Measurements from ENCODE around the gene ABHD17A. TPM values are rescaled to one million over a fixed set of nuclear protein-coding genes. Genes with fewer than 3 reads are reported as not detected.
A peak's percentile ranks its signal among the peaks of the same experiment; 100 is the strongest.
"Not testable (repeated sequence)": the region's sequence is repeated elsewhere in the genome, so short reads cannot be mapped to it uniquely, and the experiment has no call there.

Gene ABHD17A
- total and polyA plus RNA-seq, 8 donors = 41.3 to 72.7 (median 56.8) TPM

DNA sequence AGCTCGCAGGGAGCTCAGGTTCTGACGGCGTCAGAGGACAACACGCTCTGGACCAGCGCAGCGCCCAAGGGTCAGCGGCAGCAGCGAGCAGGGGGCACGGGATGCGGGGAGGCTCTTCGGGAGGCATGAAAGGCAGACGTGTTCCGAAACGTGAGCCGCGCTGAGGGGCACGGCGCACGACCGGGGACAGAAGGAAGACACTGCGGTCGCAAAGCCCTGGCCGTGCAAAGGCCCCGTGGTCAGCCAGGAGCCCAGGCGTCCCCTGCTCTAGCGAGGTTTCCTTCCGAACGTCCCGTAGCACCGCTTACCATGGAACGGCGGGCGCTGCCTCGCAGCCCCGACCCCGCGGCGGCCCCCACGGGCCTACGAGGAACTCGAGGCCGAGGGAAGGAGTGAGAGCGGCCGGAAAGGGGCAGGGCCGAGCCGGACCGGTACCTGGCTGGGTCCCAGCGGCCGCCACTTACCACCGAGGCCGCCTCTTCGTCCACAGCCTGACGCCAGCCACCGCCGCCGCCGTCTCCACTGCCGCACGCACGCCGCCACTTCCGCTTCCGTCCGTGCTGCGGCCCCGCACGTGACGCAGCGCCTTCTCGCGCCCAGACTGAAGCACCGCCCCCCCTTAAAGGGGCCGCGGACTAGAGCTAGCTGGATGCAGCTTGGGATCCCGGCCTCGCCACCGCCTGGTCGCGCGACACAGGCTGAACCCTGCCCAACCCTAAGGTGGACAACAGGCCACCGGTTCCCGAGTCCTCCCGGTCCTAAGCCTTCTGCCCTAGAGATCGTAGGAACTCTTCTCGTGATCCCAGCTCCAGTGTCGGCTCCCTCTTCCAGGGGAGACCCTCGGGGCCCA, 9.4 kb downstream of the ABHD17A start:
- peak; percentile 95 for ATAC-seq
- TF ChIP-seq CTCF (IDR thresholded peaks at IDR 0.05) = peak in 1 of 2 donors; percentile 11
- H3K4me3 ChIP-seq = peak overlapping the region; percentile 99 to 100
- no peaks in the 10 kb centered on the region for H3K27me3 ChIP-seq
- DNase-seq = peak; percentile 81 to 99 (median 94)
- H3K36me3 ChIP-seq = peaks cover 0 to 50% of the 10 kb centered on the region in 2 donors
- H3K27ac ChIP-seq = peak overlapping the region; percentile 94 to 97
- peaks cover 26 to 60% of the 10 kb centered on the region in 2 donors for H3K4me1 ChIP-seq
- intact Hi-C loops (cut with DNase I) = no loop called here
- no peaks in the 10 kb centered on the region for H3K9me3 ChIP-seq

- H3K9me3 ChIP-seq; ATAC-seq; intact Hi-C loops (cut with DNase I); DNase-seq; H3K27me3 ChIP-seq: not testable (repeated sequence)
- H3K27ac ChIP-seq = peak overlapping the region; percentile 94 to 97
- H3K36me3 ChIP-seq = peaks cover 0 to 49% of the 10 kb centered on the region in 2 donors
- peaks cover 26 to 54% of the 10 kb centered on the region in 2 donors for H3K4me1 ChIP-seq
- H3K4me3 ChIP-seq = peak overlapping the region; percentile 99 to 100
These were observed 10.0 kb downstream of the ABHD17A start for GRCh38 chr19:1875265-1875645.

DNA sequence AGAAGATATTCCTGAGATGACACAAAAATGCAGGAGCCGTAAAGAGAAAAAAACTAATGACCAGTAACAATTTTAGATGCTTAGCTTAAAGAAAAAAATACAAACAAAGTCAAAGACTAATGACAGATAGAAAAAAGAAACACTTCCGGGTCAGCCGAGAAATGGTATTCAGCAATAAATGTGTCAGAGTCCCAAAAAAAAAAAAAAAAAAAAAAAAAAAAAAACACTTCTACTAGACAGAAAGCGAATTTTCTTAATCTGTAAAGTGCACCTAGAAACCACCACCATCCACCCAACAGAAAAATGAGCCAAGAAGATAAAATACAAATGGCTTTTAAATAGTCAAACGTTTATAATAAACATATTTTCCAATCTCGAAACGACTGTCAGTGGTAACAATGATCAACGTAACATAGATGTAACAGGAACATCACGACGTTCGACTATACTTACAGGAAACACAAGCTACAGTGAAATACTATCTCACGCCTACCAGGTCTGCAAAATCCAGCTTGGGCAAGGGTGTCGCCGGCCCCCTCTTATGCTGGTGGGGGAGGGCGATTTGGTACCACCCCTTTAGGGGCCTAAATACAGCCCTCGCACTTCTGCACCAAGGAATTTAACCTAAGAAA, 10.6 kb downstream of the ABHD17A start:
- no peak for TF ChIP-seq CTCF (IDR thresholded peaks at IDR 0.05)
- Histone ChIP-seq H3K27ac (peak overlapping the region; percentile 94 to 97), H3K9me3 (no peaks in the 10 kb centered on the region), H3K36me3 (peaks cover 0 to 43% of the 10 kb centered on the region in 2 donors), H3K27me3 (no peaks in the 10 kb centered on the region), H3K4me3 (peak overlapping the region; percentile 99 to 100), H3K4me1 (peaks cover 26 to 49% of the 10 kb centered on the region in 2 donors)
- intact Hi-C loops (cut with DNase I) = no loop called here
- DNase-seq (no peak), ATAC-seq (no peak)

DNA sequence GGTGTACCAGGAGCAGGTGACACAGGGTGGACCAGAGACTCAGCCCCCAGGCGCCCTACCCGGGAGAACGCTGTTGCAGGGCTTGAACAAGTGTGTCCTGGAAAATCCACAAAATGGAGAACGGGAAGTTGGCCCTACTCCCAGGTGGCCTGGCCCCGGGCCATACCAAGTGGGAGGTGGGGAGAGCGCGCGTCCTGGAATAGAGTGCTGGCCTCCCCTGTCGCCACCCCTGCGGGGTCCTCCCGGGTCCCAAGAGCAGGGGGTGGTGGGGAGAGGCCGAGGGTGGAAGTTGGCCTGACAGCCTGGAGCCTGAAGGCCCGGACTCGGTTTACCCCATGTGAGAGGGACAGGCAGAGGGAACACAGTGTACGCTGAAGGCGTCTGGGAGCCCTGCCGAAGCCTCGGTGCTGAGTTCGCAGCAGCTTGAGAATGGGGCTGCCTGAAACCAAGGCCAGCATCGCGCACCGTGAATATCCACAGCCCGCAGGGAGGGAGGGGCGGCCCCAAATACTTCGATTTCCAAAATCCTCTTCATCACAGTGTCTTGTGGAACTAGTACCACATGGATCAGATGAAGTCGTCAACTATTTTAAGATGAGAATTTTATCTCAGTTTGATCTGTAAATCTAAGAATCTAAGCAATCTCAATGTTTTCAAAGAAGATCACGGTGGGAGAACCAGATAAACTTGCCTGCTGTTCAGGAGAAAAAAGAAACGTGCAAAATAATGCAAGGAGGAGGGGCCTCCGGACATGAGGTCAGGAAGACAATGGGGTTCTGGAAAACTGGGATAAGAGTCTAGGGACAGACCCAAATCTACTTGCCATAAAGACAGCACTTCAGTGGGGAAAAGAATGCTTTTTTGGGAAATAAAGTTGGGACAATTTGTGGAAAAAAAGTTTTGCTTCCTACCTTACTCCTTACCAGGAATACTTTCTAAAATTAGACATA, 11.5 kb downstream of the ABHD17A start:
- intact Hi-C loops (cut with DNase I) = no loop called here
- TF ChIP-seq CTCF (IDR thresholded peaks at IDR 0.05) = no peak
- DNase-seq (peak in 1 of 4 donors; percentile 43), ATAC-seq (peak; percentile 3)
- H3K36me3 ChIP-seq = peaks cover 0 to 45% of the 10 kb centered on the region in 2 donors
- H3K4me3 ChIP-seq = peak overlapping the region in 1 of 2 donors; percentile 99
- H3K27me3 ChIP-seq = no peaks in the 10 kb centered on the region
- peak overlapping the region; percentile 94 to 97 for H3K27ac ChIP-seq
- no peaks in the 10 kb centered on the region for H3K9me3 ChIP-seq
- H3K4me1 ChIP-seq = peaks cover 26 to 49% of the 10 kb centered on the region in 2 donors

DNA sequence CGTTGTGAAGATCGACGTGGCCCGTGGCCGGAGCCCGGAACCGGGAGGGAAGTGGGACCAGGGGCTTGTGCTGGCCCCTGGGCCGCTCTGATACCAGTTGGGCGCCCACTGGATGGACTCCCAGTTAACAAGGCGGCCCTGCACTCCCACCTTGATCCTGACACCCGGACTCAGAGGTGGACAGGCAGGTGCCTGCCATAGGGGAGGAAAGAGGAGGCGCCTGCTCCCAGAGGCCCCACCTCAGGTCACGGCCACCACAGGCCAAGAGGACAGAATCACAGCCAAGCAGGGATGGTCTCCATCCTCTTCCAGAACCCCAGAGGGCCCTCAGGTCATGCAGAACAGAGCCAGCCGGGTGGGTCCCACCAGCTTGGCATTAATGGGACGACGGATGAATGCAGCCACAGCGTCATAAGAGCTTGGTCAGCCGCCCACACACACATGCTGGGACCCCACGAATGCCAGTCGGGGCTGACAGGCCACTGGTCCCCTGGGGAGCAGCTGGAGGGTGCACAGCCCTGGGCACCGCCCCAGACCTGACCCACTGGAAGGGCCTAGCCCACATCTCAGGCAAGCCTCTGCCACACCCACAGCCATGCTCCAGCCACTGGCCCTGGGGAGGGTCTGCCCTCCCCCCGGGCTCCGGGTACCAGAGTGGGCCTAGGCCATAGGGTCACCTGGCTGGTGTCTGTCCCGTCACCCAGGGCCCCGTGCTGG, 12.3 kb downstream of the ABHD17A start:
- Histone ChIP-seq H3K4me3 (peak overlapping the region in 1 of 2 donors; percentile 99), H3K4me1 (peaks cover 26 to 49% of the 10 kb centered on the region in 2 donors), H3K27me3 (no peaks in the 10 kb centered on the region), H3K27ac (peak overlapping the region; percentile 76 to 97), H3K36me3 (peaks cover 0 to 41% of the 10 kb centered on the region in 2 donors), H3K9me3 (no peaks in the 10 kb centered on the region)
- no peak for DNase-seq
- no peak for ATAC-seq
- intact Hi-C loops (cut with DNase I) = no loop called here
- TF ChIP-seq CTCF (IDR thresholded peaks at IDR 0.05) = no peak
